NCI-H524 treated with DMSO at 0.1 percent for 48 hours (cell line): ENCODE data around the gene ARHGAP6.

Source experiments
- DNase-seq: peaks from one replicate; lab custom pipeline; 2025; lab: John Stamatoyannopoulos, UW

ARHGAP6 gene

GRCh38 chrX:11215191-11215921 is 450.4 kb downstream of the ARHGAP6 start:
- no peak for DNase-seq

GRCh38 chrX:11214346-11215190 is 451.2 kb downstream of the ARHGAP6 start:
- DNase-seq = no peak

- no peak for DNase-seq
Observed at GRCh38 chrX:11212741-11213140, 453.0 kb downstream of the ARHGAP6 start.

GRCh38 chrX:11210415-11210801 is 455.3 kb downstream of the ARHGAP6 start:
- no peak for DNase-seq

GRCh38 chrX:11209798-11210414 is 455.8 kb downstream of the ARHGAP6 start:
- DNase-seq = no peak

- no peak for DNase-seq
Observed at GRCh38 chrX:11206716-11207115, 459.0 kb downstream of the ARHGAP6 start.

- no peak for DNase-seq
Observed at GRCh38 chrX:11205796-11206195, 459.9 kb downstream of the ARHGAP6 start.

- DNase-seq = no peak
Observed at GRCh38 chrX:11197671-11198070, 468.0 kb downstream of the ARHGAP6 start.

- DNase-seq = no peak
Observed at GRCh38 chrX:11196476-11196875, 469.2 kb downstream of the ARHGAP6 start.

- no peak for DNase-seq
Observed at GRCh38 chrX:11193035-11193469, 472.7 kb downstream of the ARHGAP6 start.

GRCh38 chrX:11190745-11191510 is 474.8 kb downstream of the ARHGAP6 start:
- no peak for DNase-seq

- DNase-seq = no peak
Observed at GRCh38 chrX:11189097-11189496, 476.6 kb downstream of the ARHGAP6 start.

- no peak for DNase-seq
Observed at GRCh38 chrX:11188664-11189063, 477.1 kb downstream of the ARHGAP6 start.

- DNase-seq = no peak
Observed at GRCh38 chrX:11187001-11187400, 478.7 kb downstream of the ARHGAP6 start.

- peak; percentile 48 for DNase-seq
Observed at GRCh38 chrX:11185861-11186260, 479.9 kb downstream of the ARHGAP6 start.

GRCh38 chrX:11180571-11180970 is 485.1 kb downstream of the ARHGAP6 start:
- DNase-seq = no peak

GRCh38 chrX:11172415-11172814 is 493.3 kb downstream of the ARHGAP6 start:
- no peak for DNase-seq

- DNase-seq = no peak
Observed at GRCh38 chrX:11171956-11172355, 493.8 kb downstream of the ARHGAP6 start.

GRCh38 chrX:11164433-11164832 is 501.3 kb downstream of the ARHGAP6 start:
- DNase-seq = no peak

- no peak for DNase-seq
Observed at GRCh38 chrX:11159149-11159548, 506.6 kb downstream of the ARHGAP6 start.

GRCh38 chrX:11151799-11152559 is 513.7 kb downstream of the ARHGAP6 start:
- DNase-seq = peak; percentile 68
